OCI-LY3 (cell line): ENCODE results near the gene COPS2.

Source experiments
- H2AFZ ChIP-seq: fragments of 200-600, 300-600 bp; shearing (Covaris generic); 2 replicates; pipeline ENCODE4 v1.6.0; 2014; ENCODE audit warnings: antibody characterized with exemption, low read depth, low read length
- H3K27ac ChIP-seq: fragments of 200-600, 300-600 bp; sonication (generic); 2 replicates; pipeline ENCODE4 v1.5.1; 2014; ENCODE audit warnings: mild to moderate bottlenecking, low read length, moderate library complexity, mixed read lengths
- H3K27me3 ChIP-seq: fragments of 200-600, 300-600 bp; sonication (generic); 2 replicates; pipeline ENCODE4 v1.6.1; 2014; ENCODE audit warnings: low read depth, low read length, mixed read lengths
- H3K36me3 ChIP-seq: fragments of 200-600, 300-600 bp; sonication (generic); replicated peaks from 2 replicates; pipeline ENCODE3; 2014; ENCODE audit warnings: low read depth, low read length, mixed read lengths
- H3K4me1 ChIP-seq: fragments of 300-600, 200-600 bp; sonication (generic); 2 replicates; pipeline ENCODE4 v1.6.1; 2014; ENCODE audit warnings: low read length, mixed read lengths
- H3K4me2 ChIP-seq: fragments of 200-600, 300-600 bp; sonication (generic); 2 replicates; pipeline ENCODE4 v1.6.1; 2014; ENCODE audit warnings: low read length, mixed read lengths
- H3K4me3 ChIP-seq: fragments of 300-600, 200-600 bp; sonication (generic); 2 replicates; pipeline ENCODE4 v1.5.1; 2014; ENCODE audit warnings: antibody characterized with exemption, mild to moderate bottlenecking, low read length, moderate library complexity
- H3K79me2 ChIP-seq: fragments of 300-600, 200-600 bp; shearing (Covaris generic); 2 replicates; pipeline ENCODE4 v1.6.1; 2014; ENCODE audit warnings: mild to moderate bottlenecking, low read length, mixed read lengths
- H3K9ac ChIP-seq: fragments of 300-600, 200-600 bp; shearing (Covaris generic); 2 replicates; pipeline ENCODE4 v1.6.0; 2014; ENCODE audit warnings: mild to moderate bottlenecking, low read length, moderate library complexity
- H3K9me3 ChIP-seq: fragments of 200-600, 300-600 bp; shearing (Covaris generic); 2 replicates; pipeline ENCODE4 v1.6.1; 2014; ENCODE audit warnings: low read length, mixed read lengths; ENCODE audit not compliant: insufficient read depth
- H4K20me1 ChIP-seq: fragments of 200-600, 300-600 bp; sonication (generic); 2 replicates; pipeline ENCODE4 v1.6.1; 2016; ENCODE audit warnings: low read length, mixed read lengths; ENCODE audit not compliant: insufficient read depth
- CTCF ChIP-seq: fragments of 200-600, 300-600 bp; sonication (generic); IDR thresholded peaks from 2 replicates; pipeline ENCODE4 v1.5.1; 2014; ENCODE audit warnings: antibody characterized with exemption, low read length, low read depth
- EZH2phosphoT487 ChIP-seq: fragments of 200-600 bp; shearing (Covaris generic); IDR thresholded peaks from 2 replicates; pipeline ENCODE4 v1.6.1; 2018; ENCODE audit warnings: antibody characterized with exemption, mixed run types, low read depth

Gene COPS2

GRCh38 chr15:49121901-49122300, 33.5 kb downstream of the COPS2 start:
- Histone ChIP-seq H3K4me2 (no peak overlapping the region), H3K36me3 (peaks cover 17% of the 10 kb centered on the region), H3K9me3 (no peaks in the 10 kb centered on the region), H3K27me3 (no peaks in the 10 kb centered on the region), H4K20me1 (no peaks in the 10 kb centered on the region), H3K27ac (no peak overlapping the region), H3K4me1 (no peaks in the 10 kb centered on the region), H2AFZ (no peak overlapping the region), H3K79me2 (no peaks in the 10 kb centered on the region), H3K9ac (no peak overlapping the region), H3K4me3 (no peak overlapping the region)
- no peak for TF ChIP-seq EZH2phosphoT487

DNA sequence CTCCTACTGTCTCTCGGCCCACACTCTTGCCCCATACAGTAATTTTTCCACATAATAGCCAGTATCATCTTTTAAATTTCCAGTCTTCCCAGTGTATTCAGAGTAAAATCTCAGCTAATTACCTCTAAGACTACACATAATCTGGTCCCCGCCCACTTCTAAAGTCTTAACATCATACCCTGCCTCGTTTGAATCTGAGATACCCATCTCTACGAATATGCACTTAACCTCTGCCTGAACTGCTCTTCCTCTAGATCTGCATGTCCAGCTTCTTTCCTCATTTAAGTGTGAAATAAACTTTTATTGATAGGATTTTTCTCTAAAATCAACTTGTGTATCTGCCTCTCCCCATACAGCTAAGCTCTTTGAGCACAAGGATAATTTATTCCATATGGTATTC, 34.6 kb downstream of the COPS2 start:
- peaks cover 3% of the 10 kb centered on the region; the same call in 1 of the 2 replicates for H3K79me2 ChIP-seq
- no peak overlapping the region for H3K27ac ChIP-seq
- H3K36me3 ChIP-seq: peaks cover 22% of the 10 kb centered on the region
- H3K4me2 ChIP-seq: no peak overlapping the region
- H3K9me3 ChIP-seq: no peaks in the 10 kb centered on the region
- peaks cover 3% of the 10 kb centered on the region; the same call in 1 of the 2 replicates for H4K20me1 ChIP-seq
- H3K27me3 ChIP-seq: no peaks in the 10 kb centered on the region
- no peak overlapping the region for H3K9ac ChIP-seq
- TF ChIP-seq EZH2phosphoT487: no peak
- TF ChIP-seq CTCF: no peak
- H2AFZ ChIP-seq: no peak overlapping the region
- no peak overlapping the region for H3K4me3 ChIP-seq
- no peaks in the 10 kb centered on the region for H3K4me1 ChIP-seq

- Histone ChIP-seq H3K4me1 (no peaks in the 10 kb centered on the region), H2AFZ (no peak overlapping the region), H3K27me3 (no peaks in the 10 kb centered on the region), H3K79me2 (peaks cover 16% of the 10 kb centered on the region), H3K4me3 (no peak overlapping the region), H3K4me2 (no peak overlapping the region), H3K9ac (no peak overlapping the region), H3K36me3 (peaks cover 38% of the 10 kb centered on the region), H3K9me3 (no peaks in the 10 kb centered on the region; the same call in 1 of the 2 replicates), H3K27ac (no peak overlapping the region), H4K20me1 (peaks cover 6% of the 10 kb centered on the region)
- TF ChIP-seq EZH2phosphoT487: no peak
- no peak for TF ChIP-seq CTCF
These were observed 39.1 kb downstream of the COPS2 start for GRCh38 chr15:49116108-49116857.

DNA sequence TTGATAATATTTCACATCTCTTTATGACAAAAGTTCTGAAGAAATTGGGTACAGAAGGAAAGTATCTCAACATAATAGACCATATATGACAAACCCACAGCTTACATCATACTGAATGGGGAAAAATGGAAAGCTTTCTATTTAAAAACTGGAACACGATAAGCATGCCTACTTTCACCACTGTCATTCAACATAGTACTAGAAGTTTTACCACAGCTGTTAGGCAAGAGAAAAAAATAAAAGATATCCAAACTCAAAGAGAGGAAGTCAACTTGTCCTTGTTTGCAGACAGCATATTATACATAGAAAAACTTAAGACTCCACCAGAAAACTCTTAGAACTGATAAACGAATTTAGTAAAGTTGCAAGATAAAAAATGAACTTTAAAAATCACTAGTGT, 40.3 kb downstream of the COPS2 start:
- Histone ChIP-seq H3K27me3 (no peaks in the 10 kb centered on the region), H2AFZ (no peak overlapping the region), H3K9me3 (no peaks in the 10 kb centered on the region; the same call in 1 of the 2 replicates), H3K27ac (no peak overlapping the region), H3K36me3 (peaks cover 44% of the 10 kb centered on the region), H3K4me2 (no peak overlapping the region), H3K4me3 (no peak overlapping the region), H3K4me1 (no peaks in the 10 kb centered on the region), H4K20me1 (peaks cover 6% of the 10 kb centered on the region), H3K9ac (no peak overlapping the region), H3K79me2 (peaks cover 28% of the 10 kb centered on the region)
- TF ChIP-seq EZH2phosphoT487: no peak
- no peak for TF ChIP-seq CTCF
